IPS DF 6.9 (cell line): ENCODE data around the gene CCM2L.
A peak's percentile ranks its signal among the peaks of the same experiment; 100 is the strongest.
"Not testable (repeated sequence)": the region's sequence is repeated elsewhere in the genome, so short reads cannot be mapped to it uniquely, and the experiment has no call there.

Experiments
- DNase-seq: peaks from one replicate; pipeline ENCODE4 v3.0.0-alpha.2; 2013; ENCODE audit warnings: low read depth, low spot score
- H3K27ac ChIP-seq: one replicate; pipeline ENCODE4 v1.5.1; 2013; ENCODE audit warnings: low read length, control low read depth
- H3K27me3 ChIP-seq: 2 replicates; pipeline ENCODE4 v1.6.1; 2013; ENCODE audit warnings: mild to moderate bottlenecking, low read length; ENCODE audit not compliant: control insufficient read depth, insufficient read depth
- H3K36me3 ChIP-seq: 2 replicates; pipeline ENCODE4 v1.6.1; 2013; ENCODE audit warnings: low read length; ENCODE audit not compliant: control insufficient read depth, insufficient read depth
- H3K4me1 ChIP-seq: 2 replicates; pipeline ENCODE4 v1.6.1; 2013; ENCODE audit warnings: low read length; ENCODE audit not compliant: control insufficient read depth, insufficient read depth
- H3K4me3 ChIP-seq: 2 replicates; pipeline ENCODE4 v1.5.1; 2013; ENCODE audit warnings: mild to moderate bottlenecking, low read length
- H3K9me3 ChIP-seq: 2 replicates; pipeline ENCODE4 v1.6.1; 2013; ENCODE audit warnings: low read length, inconsistent platforms; ENCODE audit not compliant: control insufficient read depth, insufficient read depth
- WGBS: extraction: QIAGEN DNeasy Blood & Tissue Kit; methylation state at CpG from one replicate; pipeline ENCODE4 v1.1.7; 2013; ENCODE audit warnings: mixed read lengths, missing lambda C conversion rate; ENCODE audit not compliant: insufficient read length, insufficient coverage; 5-methylcytosine and 5-hydroxymethylcytosine counted together

Gene CCM2L

DNA sequence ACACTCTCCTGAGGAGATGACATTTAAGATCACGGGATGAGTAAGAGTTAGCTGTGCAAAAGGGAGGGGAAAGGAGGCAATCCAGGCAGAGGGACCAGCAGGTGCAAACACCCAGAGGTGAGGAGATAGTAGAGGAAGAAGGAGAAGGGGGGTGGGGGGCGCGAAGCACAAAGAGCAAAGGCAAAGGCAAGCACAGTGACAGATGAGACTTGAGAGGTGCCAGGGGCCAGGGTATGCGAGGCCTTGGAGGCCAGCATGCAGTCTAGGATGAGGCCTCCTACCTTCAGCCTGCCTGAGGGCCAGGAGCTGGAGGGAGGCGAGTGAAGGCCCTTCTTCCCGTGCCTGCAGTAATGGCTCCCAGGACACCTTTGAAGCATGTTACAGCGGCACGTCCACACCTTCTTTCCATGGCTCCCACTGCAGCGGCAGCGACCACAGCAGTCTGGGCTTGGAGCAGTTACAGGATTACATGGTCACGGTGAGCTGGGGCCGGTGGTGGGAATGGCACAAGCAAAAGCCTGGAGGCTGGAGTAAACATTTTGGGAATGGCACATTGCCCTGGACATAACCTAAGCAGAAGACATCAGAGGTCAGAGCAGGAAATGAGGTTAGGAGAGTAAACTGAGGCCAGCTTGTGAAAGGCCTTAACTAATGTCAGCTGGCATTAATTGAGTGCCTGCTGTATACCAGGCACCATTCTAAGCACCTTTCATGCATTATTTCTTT is 18.6 kb downstream of the CCM2L start:
- no peaks in the 10 kb centered on the region for H3K27me3 ChIP-seq
- H3K4me3 ChIP-seq = no peak overlapping the region
- no peak for DNase-seq
- WGBS = no CpG with 5 or more reads among the region's 12 CpGs
- no peaks in the 10 kb centered on the region for H3K36me3 ChIP-seq
- H3K27ac ChIP-seq = no peak overlapping the region
- H3K9me3 ChIP-seq = no peaks in the 10 kb centered on the region
- H3K4me1 ChIP-seq = 0 out of 2 replicates have a peak, but pooled peaks cover 2% of the 10 kb centered on the region

DNA sequence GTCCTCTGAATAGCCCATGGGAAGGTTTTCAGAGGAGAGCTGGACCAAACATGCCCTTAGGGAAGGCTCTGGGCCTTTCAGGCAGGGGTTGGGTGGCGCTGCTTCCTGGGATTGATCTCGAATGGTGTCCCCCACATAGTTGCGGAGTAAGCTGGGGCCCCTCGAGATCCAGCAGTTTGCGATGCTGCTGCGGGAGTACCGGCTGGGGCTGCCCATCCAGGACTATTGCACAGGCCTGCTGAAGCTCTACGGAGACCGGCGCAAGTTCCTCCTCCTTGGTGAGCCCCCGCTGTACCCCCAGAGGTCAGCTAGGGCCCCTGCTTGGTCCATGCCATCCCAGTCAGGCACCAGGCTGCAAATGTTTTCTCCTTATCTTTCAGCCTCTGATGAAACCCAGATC is 19.3 kb downstream of the CCM2L start:
- Histone ChIP-seq H3K9me3 (no peaks in the 10 kb centered on the region), H3K4me3 (no peak overlapping the region), H3K27ac (no peak overlapping the region), H3K36me3 (no peaks in the 10 kb centered on the region), H3K4me1 (0 out of 2 replicates have a peak, but pooled peaks cover 2% of the 10 kb centered on the region), H3K27me3 (no peaks in the 10 kb centered on the region)
- no CpG with 5 or more reads among the region's 11 CpGs for WGBS
- DNase-seq = no peak

DNA sequence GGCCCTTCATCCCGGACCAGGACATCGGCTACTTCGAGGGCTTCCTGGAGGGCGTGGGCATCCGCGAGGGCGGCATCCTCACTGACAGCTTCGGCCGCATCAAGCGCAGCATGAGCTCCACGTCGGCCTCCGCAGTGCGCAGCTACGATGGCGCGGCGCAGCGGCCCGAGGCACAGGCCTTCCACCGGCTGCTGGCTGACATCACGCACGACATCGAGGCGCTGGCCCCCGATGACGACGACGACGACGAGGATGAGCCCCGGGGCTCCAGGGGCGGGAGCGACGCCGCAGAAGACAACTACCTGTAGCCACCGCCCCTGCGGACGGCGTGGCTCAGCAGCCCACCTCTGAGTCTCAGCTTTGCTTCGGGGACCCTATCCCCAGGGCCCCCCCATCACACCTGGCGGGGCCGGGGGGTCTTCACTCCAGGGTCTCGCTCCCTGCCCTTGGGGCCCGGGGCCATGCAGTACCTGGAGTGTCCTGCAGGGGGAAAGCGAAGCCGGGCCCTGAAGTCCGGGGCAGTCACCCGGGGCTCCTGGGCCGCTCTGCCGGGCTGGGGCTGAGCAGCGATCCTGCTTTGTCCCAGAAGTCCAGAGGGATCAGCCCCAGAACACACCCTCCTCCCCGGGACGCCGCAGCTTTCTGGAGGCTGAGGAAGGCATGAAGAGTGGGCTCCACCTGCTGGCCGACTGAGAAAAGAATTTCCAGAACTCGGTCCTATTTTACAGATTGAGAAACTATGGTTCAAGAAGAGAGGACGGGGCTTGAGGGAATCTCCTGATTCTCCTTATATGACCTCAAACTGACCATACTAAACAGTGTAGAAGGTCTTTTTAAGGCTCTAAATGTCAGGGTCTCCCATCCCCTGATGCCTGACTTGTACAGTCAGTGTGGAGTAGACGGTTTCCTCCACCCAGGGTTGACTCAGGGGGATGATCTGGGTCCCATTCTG is 21.0 kb downstream of the CCM2L start:
- H3K4me3 ChIP-seq = no peak overlapping the region

DNA sequence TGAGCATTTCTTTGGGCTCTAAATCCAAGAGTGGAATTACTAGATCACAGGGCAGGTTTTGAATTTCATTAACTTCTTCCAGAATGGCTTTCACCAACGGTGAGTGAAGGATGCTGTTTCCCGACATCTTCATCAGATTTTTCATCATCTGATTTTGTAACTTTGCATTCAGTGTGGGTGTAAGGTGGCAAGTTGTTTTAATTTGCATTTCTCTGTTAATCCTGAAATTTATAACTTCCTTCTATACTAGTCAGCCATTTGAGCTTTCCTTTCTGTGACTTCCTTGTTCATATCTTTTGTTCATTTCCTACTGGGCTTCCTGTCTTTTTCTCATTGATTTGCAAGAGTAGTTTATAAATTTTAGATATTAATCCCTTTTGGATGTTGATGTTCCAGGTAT is 23.1 kb downstream of the CCM2L start:
- Histone ChIP-seq H3K27ac (no peak overlapping the region), H3K27me3 (no peaks in the 10 kb centered on the region), H3K4me1 (0 out of 2 replicates have a peak, but pooled peaks cover 2% of the 10 kb centered on the region), H3K36me3 (no peaks in the 10 kb centered on the region), H3K4me3 (no peak overlapping the region), H3K9me3 (no peaks in the 10 kb centered on the region)
- no CpG with 5 or more reads among the region's 2 CpGs for WGBS
- DNase-seq = no peak

More for the DNA sequence above, 21.0 kb downstream of the CCM2L start:
- no CpG with 5 or more reads among the region's 59 CpGs for WGBS
- Histone ChIP-seq H3K27me3 (no peaks in the 10 kb centered on the region), H3K36me3 (no peaks in the 10 kb centered on the region), H3K9me3 (no peaks in the 10 kb centered on the region), H3K4me1 (0 out of 2 replicates have a peak, but pooled peaks cover 2% of the 10 kb centered on the region), H3K27ac (no peak overlapping the region)
- DNase-seq = peak; percentile 88

DNA sequence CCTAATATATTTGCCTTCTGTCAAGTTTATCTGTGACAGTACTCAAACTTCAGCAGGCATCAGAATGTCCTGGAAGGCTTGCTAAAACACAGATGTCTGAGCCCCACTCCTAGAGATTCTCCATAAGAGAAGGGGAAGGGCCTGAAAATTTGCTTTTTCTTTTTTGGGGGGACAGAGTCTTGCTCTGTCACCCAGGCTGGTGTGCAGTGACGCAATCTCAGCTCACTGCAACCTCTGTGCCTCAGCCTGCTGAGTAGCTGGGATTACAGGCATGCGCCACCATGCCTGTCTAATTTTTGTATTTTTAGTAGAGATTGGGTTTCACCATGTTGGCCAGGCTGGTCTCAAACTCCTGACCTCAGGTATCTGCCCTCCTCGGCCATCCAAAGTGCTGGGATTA is 23.5 kb downstream of the CCM2L start:
- H3K27me3 ChIP-seq, H3K36me3 ChIP-seq, H3K27ac ChIP-seq, H3K4me3 ChIP-seq, H3K4me1 ChIP-seq, H3K9me3 ChIP-seq, DNase-seq: not testable (repeated sequence)
- WGBS = no CpG with 5 or more reads among the region's 3 CpGs

DNA sequence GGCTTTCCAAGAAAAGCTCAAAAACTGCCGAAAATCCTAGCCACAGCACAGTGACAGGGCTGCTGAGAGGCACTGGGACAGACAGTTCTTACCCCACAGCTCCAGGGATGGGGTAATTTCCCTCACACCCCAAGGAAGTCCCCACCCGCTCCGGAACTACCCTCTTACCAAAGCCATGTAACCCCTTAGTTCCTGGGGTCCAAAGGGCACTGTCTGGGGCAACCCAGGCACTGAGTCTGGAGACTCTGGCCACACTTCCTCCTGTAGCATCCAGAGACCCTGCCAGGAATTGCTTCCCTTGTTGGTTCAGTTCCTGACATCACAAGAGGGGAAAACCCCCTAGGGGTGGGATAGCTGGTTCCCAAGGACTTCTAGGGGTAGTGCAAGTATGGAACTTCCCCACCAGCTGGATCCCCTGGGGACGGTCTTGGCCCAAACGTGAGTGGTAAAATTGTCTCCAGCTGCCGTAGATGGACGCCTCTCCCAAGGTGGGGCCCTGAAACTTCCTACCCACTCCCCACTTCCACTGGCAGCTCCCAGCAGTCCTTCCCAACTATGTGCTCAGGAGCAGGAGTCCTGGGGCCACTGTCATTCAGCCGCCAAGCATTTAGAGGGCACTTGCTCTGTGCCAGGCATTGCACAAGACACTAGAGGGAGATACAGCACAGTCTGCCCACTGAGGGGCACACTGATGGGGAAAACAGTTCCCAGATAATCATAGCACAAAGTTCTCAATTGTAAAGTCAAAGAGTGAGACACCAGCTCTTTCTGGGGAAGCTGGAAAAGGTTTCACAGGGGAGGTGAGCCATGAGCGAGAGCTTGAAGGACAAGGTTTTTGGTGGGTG is 24.6 kb downstream of the CCM2L start:
- H3K27ac ChIP-seq = no peak overlapping the region
- H3K27me3 ChIP-seq = no peaks in the 10 kb centered on the region
- no peaks in the 10 kb centered on the region for H3K9me3 ChIP-seq
- no peak for DNase-seq
- no peaks in the 10 kb centered on the region for H3K4me1 ChIP-seq
- no CpG with 5 or more reads among the region's 9 CpGs for WGBS
- no peak overlapping the region for H3K4me3 ChIP-seq
- H3K36me3 ChIP-seq = no peaks in the 10 kb centered on the region

DNA sequence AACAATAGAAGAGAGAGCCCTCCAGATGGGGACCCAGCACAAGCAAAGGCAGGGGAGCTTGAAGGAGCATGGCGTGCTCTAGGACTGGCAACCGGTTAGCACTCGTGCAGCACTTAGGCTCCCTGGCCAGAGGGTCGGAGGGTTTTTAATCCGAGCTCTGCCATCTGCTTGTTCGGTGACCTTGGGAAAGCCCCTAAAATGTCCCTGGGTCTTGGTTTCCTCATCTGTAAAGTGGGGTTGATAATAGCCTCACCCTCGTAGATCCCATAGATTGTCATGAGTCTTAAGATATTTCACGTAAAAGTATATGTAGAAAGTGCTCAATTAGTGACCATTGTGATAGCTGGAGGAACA is 25.2 kb downstream of the CCM2L start:
- no peak for DNase-seq
- H3K36me3 ChIP-seq = no peaks in the 10 kb centered on the region
- H3K4me3 ChIP-seq = no peak overlapping the region
- H3K4me1 ChIP-seq = no peaks in the 10 kb centered on the region
- H3K9me3 ChIP-seq = no peaks in the 10 kb centered on the region
- no peaks in the 10 kb centered on the region for H3K27me3 ChIP-seq
- no CpG with 5 or more reads among the region's 8 CpGs for WGBS
- no peak overlapping the region for H3K27ac ChIP-seq

DNA sequence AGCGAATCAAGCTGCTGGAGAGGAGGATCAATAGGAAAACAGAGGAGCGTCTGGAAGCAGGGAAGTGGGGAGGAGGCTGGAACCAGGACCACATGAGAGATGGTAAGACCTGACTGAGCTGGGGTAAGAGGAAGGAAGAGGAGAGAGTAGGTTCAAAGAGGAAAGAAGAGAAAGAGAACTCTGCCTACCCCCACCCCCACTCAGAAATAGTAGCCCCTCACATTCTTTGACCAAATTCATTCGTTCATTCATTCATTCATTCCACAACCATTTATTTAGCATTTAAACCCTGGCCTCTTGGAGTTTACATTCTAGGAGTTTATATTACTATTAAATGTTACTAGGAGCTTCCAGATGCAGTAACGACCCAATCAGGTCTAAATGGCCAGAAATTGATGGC is 26.0 kb downstream of the CCM2L start:
- WGBS = no CpG with 5 or more reads among the region's 4 CpGs
- no peak for DNase-seq
- Histone ChIP-seq H3K36me3 (no peaks in the 10 kb centered on the region), H3K27me3 (no peaks in the 10 kb centered on the region), H3K4me3 (no peak overlapping the region), H3K4me1 (0 out of 2 replicates have a peak, but pooled peaks cover 2% of the 10 kb centered on the region), H3K9me3 (no peaks in the 10 kb centered on the region), H3K27ac (no peak overlapping the region)

DNA sequence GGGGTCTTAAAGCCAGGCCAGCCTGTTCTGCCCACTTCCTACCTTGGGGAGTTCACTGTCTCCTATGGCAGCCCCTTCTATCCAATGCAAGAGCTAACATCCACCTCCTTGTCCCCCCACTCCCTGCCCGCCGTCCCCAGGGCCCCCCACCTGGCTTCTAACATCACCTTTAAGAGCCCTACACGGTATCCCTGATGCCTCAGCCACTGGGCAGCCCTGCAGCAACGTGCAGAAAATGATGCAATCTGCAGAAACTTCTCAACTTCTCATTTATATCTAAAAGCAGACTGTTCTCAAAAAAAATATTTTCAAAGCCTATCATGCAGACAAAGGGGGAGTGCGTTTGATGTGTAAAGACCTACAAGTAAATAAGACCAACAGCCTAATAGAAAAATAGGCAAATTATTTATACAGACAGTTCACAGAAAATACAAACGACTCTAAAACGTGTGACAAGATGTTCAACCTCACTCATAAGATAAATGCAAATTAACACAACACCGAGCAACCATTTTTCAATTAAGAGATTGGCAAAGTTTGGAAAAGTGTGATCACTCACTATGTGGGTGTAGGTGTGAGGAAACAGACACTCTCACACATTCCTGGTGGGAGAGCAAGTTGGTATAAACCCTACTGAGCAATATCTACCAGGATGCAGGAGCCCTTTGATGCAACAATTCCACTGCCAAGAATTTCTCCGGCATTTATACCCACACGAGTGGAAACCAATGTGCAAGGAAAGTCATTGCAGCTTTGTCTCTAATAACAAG is 26.7 kb downstream of the CCM2L start:
- H3K9me3 ChIP-seq = no peaks in the 10 kb centered on the region
- H3K4me1 ChIP-seq = 0 out of 2 replicates have a peak, but pooled peaks cover 2% of the 10 kb centered on the region
- H3K27me3 ChIP-seq = no peaks in the 10 kb centered on the region
- H3K36me3 ChIP-seq = no peaks in the 10 kb centered on the region
- H3K27ac ChIP-seq = no peak overlapping the region
- DNase-seq = no peak
- WGBS = no CpG with 5 or more reads among the region's 10 CpGs
- no peak overlapping the region for H3K4me3 ChIP-seq
